DND-41 (cell line): ENCODE results near the gene L3MBTL2.

Experiments
- CTCF ChIP-seq: IDR thresholded peaks from 2 replicates; pipeline ENCODE4 v1.5.1; 2012; ENCODE audit warnings: borderline replicate concordance, low read length, moderate library complexity, mild to moderate bottlenecking; ENCODE audit not compliant: poor library complexity, severe bottlenecking; ENCODE audit errors: extremely low read depth
- EZH2 ChIP-seq: IDR thresholded peaks from 3 replicates; pipeline ENCODE4 v1.6.1; 2012; ENCODE audit warnings: borderline replicate concordance, low read depth, mild to moderate bottlenecking, moderate library complexity, low read length, inconsistent platforms; ENCODE audit not compliant: severe bottlenecking

- TF ChIP-seq CTCF (no peak), EZH2 (no peak)
These were observed 58.6 kb downstream of the L3MBTL2 start for GRCh38 chr22:41263704-41264103.
